GM10266 (cell line): ENCODE results near the gene GRID1.

Experiments
- DNase-seq: peaks from one replicate; pipeline ENCODE4 v3.0.0; 2012; ENCODE audit errors: extremely low spot score
- TF ChIP-seq, protein P1 (sequence below): IDR thresholded peaks from 2 replicates; pipeline ENCODE4 v1.5.1; 2012; ENCODE audit warnings: mild to moderate bottlenecking, low read depth; ENCODE audit not compliant: control insufficient read depth, insufficient read depth; ENCODE audit errors: missing control alignments

The GRID1 gene

GRCh38 chr10:86067436-86068050, 299.1 kb downstream of the GRID1 start:
- DNase-seq: no peak
- TF ChIP-seq, protein P1, sequence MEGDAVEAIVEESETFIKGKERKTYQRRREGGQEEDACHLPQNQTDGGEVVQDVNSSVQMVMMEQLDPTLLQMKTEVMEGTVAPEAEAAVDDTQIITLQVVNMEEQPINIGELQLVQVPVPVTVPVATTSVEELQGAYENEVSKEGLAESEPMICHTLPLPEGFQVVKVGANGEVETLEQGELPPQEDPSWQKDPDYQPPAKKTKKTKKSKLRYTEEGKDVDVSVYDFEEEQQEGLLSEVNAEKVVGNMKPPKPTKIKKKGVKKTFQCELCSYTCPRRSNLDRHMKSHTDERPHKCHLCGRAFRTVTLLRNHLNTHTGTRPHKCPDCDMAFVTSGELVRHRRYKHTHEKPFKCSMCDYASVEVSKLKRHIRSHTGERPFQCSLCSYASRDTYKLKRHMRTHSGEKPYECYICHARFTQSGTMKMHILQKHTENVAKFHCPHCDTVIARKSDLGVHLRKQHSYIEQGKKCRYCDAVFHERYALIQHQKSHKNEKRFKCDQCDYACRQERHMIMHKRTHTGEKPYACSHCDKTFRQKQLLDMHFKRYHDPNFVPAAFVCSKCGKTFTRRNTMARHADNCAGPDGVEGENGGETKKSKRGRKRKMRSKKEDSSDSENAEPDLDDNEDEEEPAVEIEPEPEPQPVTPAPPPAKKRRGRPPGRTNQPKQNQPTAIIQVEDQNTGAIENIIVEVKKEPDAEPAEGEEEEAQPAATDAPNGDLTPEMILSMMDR: no peak

GRCh38 chr10:86066696-86067095, 299.9 kb downstream of the GRID1 start:
- DNase-seq: no peak
- TF ChIP-seq, protein P1: no peak

- DNase-seq: no peak
- TF ChIP-seq, protein P1: no peak
Measured at GRCh38 chr10:86065711-86066251, 300.8 kb downstream of the GRID1 start.

DNA sequence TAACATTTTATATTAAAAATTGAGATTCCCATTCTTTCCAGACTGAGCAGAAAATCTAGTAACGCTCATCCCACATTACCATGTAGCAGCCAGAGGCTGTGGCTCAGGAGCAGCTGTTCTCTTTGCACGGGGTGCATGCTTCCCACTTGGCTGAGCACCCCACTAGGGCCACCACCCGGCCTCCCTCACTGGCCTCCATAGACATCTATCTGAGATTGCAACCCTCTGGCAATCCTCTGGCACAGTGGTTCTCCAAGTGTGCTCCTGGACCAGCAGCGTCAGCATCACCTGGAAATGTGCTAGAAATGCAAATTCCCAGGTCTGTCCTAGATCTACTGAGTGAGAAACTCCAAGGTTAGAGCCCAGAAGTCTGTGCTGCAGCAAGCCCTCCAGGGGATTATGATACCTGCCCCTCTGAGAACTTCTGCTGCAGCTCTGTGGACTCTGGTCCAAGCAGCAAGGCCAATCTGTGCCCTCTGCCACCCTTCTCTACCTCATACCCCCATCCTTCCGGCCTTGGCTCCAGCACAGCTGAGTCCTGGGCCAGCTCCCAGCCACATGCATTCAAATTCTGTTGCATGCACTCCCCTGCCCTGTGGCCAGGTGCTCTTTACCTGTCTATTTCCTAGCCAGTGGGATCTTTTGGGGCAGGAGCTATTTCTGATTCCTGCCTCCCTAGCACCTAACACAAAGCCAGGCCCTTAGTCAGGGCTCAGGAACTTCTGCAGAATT, 301.5 kb downstream of the GRID1 start:
- TF ChIP-seq, protein P1: no peak
- DNase-seq: no peak

DNA sequence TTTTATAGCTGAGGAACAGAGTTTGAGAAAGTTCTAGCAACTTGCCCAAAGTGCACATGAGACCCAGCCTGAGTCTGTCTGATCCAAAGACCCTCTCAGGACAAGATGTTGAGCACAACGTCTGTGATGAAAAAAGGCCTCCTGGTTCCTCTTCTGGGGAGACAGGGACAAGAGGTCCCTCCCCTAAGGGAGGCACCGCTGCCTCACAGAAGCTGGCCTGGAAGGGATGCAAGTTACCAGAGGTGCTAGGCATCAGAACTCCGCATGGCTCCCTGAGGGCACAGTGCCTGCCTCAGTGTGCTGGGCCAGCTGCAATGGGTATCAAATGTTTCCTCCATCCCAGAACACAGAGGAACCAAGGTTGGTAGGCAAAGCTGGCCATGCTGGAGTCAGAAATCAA, 302.4 kb downstream of the GRID1 start:
- TF ChIP-seq, protein P1: no peak

DNA sequence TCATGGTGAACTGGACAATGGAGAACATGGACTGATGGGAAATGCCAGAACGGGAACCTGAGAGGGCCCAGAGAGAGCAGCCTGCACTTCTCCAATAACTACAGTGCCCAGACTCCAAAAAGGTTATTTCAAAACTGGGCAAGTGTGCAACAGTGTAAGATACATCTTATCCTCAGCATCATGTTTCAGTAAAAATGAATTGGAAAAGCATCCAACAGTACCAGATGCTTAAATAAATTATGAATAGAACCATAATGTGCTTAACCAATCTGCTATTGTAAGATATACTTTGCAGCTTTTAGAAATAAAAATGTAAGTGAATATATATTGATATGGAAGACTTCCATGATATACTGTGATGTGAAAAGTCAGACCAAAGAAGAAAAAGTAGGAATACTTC, 303.3 kb downstream of the GRID1 start:
- TF ChIP-seq, protein P1: no peak
- DNase-seq: no peak

More for the DNA sequence above, 302.4 kb downstream of the GRID1 start:
- no peak for DNase-seq

DNA sequence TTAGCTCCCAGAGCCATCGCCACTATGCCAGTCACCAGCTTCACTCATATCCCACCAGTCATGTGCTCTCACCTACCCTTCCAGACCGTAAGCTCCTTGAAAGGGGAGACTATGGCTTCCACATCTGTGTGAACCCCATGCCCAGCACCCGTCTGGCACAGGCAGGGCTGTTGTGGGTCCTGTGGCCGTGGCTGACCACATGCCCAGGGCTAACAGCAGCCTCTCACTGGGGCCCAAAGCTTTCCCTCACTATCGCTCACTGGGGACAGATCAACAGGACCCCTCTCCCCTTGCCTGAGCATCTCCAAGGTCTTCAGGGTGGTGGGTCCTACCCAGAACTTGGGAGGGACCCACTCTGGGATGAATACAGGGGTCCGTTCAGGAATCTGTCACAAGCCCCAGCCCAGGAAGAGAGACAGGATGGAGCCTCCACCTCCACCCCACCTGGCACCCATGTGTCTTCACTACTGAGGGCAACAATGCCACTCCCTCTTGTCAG, 303.9 kb downstream of the GRID1 start:
- TF ChIP-seq, protein P1: no peak
- DNase-seq: no peak
